ENCODE measurements around the gene AKAP12.

The AKAP12 gene

GRCh38 chr6:151236668-151237401 lies 2.9 kb upstream of the AKAP12 start:
- DNase-seq (ENCODE audit: low read depth), result no peak
- no peak overlapping the region for H3K4me3 ChIP-seq (ENCODE audit: low read depth, low read length)
- no peak for TF ChIP-seq MYC (IDR thresholded peaks at IDR 0.05; ENCODE audit: low read depth, low read length)
- no peak for TF ChIP-seq CTCF (IDR thresholded peaks at IDR 0.05; ENCODE audit: low read depth, low read length)
- no peak for TF ChIP-seq MAX (IDR thresholded peaks at IDR 0.05; ENCODE audit: low read depth, low read length)
- no peak for TF ChIP-seq POLR2A (IDR thresholded peaks at IDR 0.05; ENCODE audit: extremely low read depth, insufficient read length)

- no peak for TF ChIP-seq POLR2A (IDR thresholded peaks at IDR 0.05; ENCODE audit: extremely low read depth, insufficient read length)
- TF ChIP-seq CTCF (IDR thresholded peaks at IDR 0.05; ENCODE audit: low read depth, low read length), result no peak
- no peak for TF ChIP-seq MAX (IDR thresholded peaks at IDR 0.05; ENCODE audit: low read depth, low read length)
- no peak for TF ChIP-seq MYC (IDR thresholded peaks at IDR 0.05; ENCODE audit: low read depth, low read length)
- DNase-seq (ENCODE audit: low read depth), result no peak
- H3K4me3 ChIP-seq (ENCODE audit: low read depth, low read length), result no peak overlapping the region
Measured at GRCh38 chr6:151240036-151240685, 394 bp downstream of the AKAP12 start.

DNA sequence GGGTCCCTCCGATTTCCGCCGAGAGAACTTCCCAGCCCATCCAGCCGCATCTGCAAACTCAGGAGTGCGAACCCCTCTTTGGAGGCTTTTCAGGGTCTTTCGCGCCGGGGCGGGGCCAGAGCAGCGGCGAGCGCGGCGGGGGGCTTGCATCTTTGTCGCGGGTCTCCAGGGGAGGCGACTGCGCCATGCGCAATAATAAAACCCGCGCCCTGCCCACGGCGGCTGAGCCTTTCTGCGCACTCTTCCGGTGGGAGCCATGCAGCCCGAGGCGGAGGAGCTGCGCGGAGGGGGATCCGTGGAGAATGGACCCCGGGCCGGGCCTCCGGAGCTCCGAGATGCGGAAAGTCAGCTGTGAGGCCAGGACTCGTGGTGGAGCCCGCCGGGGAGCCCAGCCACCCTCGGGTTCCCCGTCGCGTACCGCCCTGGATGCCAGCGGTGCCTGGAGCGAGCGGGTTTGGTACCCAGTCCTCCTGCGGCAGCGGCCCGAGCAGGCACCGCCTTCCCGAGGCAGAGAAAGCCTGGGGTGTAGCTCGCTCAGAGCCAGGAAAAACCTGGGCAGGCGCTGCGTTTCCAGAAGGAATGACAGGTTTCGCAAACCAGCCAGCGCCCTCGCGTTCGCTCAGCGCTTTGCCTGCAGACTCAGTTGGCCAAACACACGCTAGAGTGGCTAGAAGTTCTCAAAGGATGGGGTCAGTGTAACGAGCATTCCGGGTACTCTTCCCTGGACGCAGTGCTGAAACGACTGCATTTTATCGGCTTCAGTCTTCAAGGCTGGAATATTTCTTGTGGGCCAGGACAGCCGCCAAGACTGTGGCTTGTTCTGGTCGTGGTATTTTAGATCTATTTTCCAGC lies 1.2 kb downstream of the AKAP12 start:
- no peak for DNase-seq (ENCODE audit: low read depth)
- TF ChIP-seq CTCF (IDR thresholded peaks at IDR 0.05; ENCODE audit: low read depth, low read length) (no peak), POLR2A (IDR thresholded peaks at IDR 0.05; ENCODE audit: extremely low read depth, insufficient read length) (no peak), MAX (IDR thresholded peaks at IDR 0.05; ENCODE audit: low read depth, low read length) (no peak), MYC (IDR thresholded peaks at IDR 0.05; ENCODE audit: low read depth, low read length) (no peak)
- no peak overlapping the region for H3K4me3 ChIP-seq (ENCODE audit: low read depth, low read length)

DNA sequence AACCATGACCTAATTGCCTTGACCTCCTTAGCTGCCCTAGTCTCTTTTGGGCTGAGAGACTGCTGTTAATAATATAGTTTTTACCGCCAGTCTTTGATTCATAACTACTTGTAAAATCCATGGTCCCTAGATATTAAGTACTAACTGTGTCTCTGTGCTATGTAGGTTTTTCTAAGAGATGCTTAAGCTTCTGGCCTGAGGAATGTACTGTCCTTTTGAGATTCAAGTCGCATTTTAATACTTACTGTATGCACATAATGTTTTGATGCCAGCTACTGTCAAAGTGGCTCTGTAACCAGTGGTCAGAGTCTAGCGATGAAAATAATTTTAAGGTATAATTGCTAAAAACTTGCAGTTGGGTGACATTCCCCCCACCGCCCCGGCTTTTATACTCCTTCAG lies 2.1 kb downstream of the AKAP12 start:
- no peak overlapping the region for H3K4me3 ChIP-seq (ENCODE audit: low read depth, low read length)
- no peak for TF ChIP-seq MYC (IDR thresholded peaks at IDR 0.05; ENCODE audit: low read depth, low read length)
- no peak for TF ChIP-seq CTCF (IDR thresholded peaks at IDR 0.05; ENCODE audit: low read depth, low read length)
- TF ChIP-seq POLR2A (IDR thresholded peaks at IDR 0.05; ENCODE audit: extremely low read depth, insufficient read length), result no peak
- TF ChIP-seq MAX (IDR thresholded peaks at IDR 0.05; ENCODE audit: low read depth, low read length), result no peak
- no peak for DNase-seq (ENCODE audit: low read depth)

DNA sequence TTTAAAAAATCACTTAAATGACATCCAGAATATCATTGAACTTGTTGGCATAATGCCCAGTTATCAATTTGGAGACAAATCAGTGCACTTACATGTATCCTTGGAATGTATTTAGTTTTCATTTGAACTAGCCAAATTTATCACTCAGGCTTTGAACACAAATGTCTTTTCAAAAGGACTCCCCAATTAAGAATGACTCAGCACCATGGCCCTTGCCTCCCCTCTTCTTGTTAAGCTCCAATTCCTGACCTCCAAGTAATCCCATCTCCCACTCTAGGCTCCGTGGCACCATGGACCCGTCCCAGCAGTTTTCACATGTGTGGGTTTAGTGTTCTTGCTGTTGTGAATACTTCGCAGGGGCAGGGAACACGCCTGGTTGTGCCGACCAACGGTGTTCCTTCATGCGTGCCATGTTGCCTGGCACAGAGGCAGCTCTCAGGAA lies 2.7 kb downstream of the AKAP12 start:
- DNase-seq (ENCODE audit: low read depth), result no peak
- no peak overlapping the region for H3K4me3 ChIP-seq (ENCODE audit: low read depth, low read length)
- TF ChIP-seq MAX (IDR thresholded peaks at IDR 0.05; ENCODE audit: low read depth, low read length), result no peak
- no peak for TF ChIP-seq MYC (IDR thresholded peaks at IDR 0.05; ENCODE audit: low read depth, low read length)
- TF ChIP-seq POLR2A (IDR thresholded peaks at IDR 0.05; ENCODE audit: extremely low read depth, insufficient read length), result no peak
- no peak for TF ChIP-seq CTCF (IDR thresholded peaks at IDR 0.05; ENCODE audit: low read depth, low read length)
